Prostate gland (tissue), 2 donors: ENCODE measurements around the gene OLA1.

Experiments
- CTCF ChIP-seq, 4 experiments: fragments of 200-600 bp in 2 of 4; fragments of 450-650 bp in 2 of 4; sonication (generic) in 2 of 4; IDR thresholded peaks; 1 replicate in 3 of 4; 2 replicates in 1 of 4; pipeline ENCODE4 v1.5.1; 2016 to 2019; ENCODE audit warnings: antibody characterized with exemption in 4 of 4, mild to moderate bottlenecking in 2 of 4, moderate library complexity in 2 of 4
- POLR2AphosphoS5 ChIP-seq: sonication (generic); formaldehyde crosslinking; IDR thresholded peaks from one replicate; pipeline ENCODE4 v1.6.1; 2017; ENCODE audit warnings: antibody characterized with exemption

GRCh38 chr2:174039551-174040416 is 208.5 kb downstream of the OLA1 start:
- TF ChIP-seq CTCF (IDR thresholded peaks at IDR 0.05) (peak; percentile 67 to 91 (median 86)), POLR2AphosphoS5 (peak; percentile 88)
